Smooth muscle cell (in vitro differentiated cells): ENCODE data around the gene ZBTB16. TPM values are rescaled to one million over a fixed set of nuclear protein-coding genes. Genes with fewer than 3 reads are reported as not detected.

Experiments
- DNase-seq: peaks from one replicate; lab custom pipeline; 2025; ENCODE audit not compliant: unreplicated experiment; lab: John Stamatoyannopoulos, UW
- H2AFZ ChIP-seq: fragments of 200-600 bp; sonication (generic); 2 replicates; pipeline ENCODE4 v1.6.0; 2016; ENCODE audit warnings: antibody characterized with exemption, low read depth, mild to moderate bottlenecking
- H3F3A ChIP-seq: fragments of 200-600 bp; sonication (generic); 2 replicates; pipeline ENCODE4 v1.6.0; 2017; ENCODE audit warnings: antibody characterized with exemption, low read depth
- H3K27ac ChIP-seq: fragments of 200-600 bp; sonication (generic); 2 replicates; pipeline ENCODE4 v1.5.1; 2016; ENCODE audit warnings: low read depth, mild to moderate bottlenecking
- H3K27me3 ChIP-seq: fragments of 200-600 bp; sonication (generic); 2 replicates; pipeline ENCODE4 v1.6.1; 2016; ENCODE audit warnings: low read depth, mild to moderate bottlenecking
- H3K36me3 ChIP-seq: fragments of 200-600 bp; sonication (generic); 2 replicates; pipeline ENCODE4 v1.5.1; 2016; ENCODE audit warnings: low read depth
- H3K4me1 ChIP-seq: fragments of 200-600 bp; sonication (generic); 2 replicates; pipeline ENCODE4 v1.5.1; 2016; ENCODE audit warnings: low read depth
- H3K4me2 ChIP-seq: fragments of 200-600 bp; sonication (generic); 2 replicates; pipeline ENCODE4 v1.6.0; 2016; ENCODE audit warnings: mild to moderate bottlenecking
- H3K4me3 ChIP-seq: fragments of 200-600 bp; sonication (generic); 2 replicates; pipeline ENCODE4 v1.5.1; 2016; ENCODE audit warnings: mild to moderate bottlenecking
- H3K79me2 ChIP-seq: fragments of 200-600 bp; sonication (generic); 2 replicates; pipeline ENCODE4 v1.6.0; 2016; ENCODE audit warnings: low read depth, mild to moderate bottlenecking
- H3K9ac ChIP-seq: fragments of 200-600 bp; sonication (generic); 2 replicates; pipeline ENCODE4 v1.6.0; 2016; ENCODE audit warnings: low read depth
- H3K9me3 ChIP-seq: fragments of 200-600 bp; sonication (generic); replicated peaks from 2 replicates; pipeline ENCODE4 v1.5.1; 2016; ENCODE audit warnings: low read depth
- H4K20me1 ChIP-seq: fragments of 200-600 bp; sonication (generic); 2 replicates; pipeline ENCODE4 v1.6.0; 2016; ENCODE audit warnings: low read depth
- WGBS: methylation state at CpG from one replicate; pipeline ENCODE4 v1.1.7; 2016; ENCODE audit warnings: low lambda C conversion rate; 5-methylcytosine and 5-hydroxymethylcytosine counted together
- polyA plus RNA-seq: library from polyadenylated mRNA; unstranded; fragments of >200 nt; fragmentation: Nextera tagmentation; extraction: Ambion mirVana; gene quantifications from 2 replicates; pipeline ENCODE4 v1.2.1, GENCODE V29; 2016
- total RNA-seq: library from RNA; depleted of rRNA; stranded (reverse); fragments of >200 nt; gene quantifications from 2 replicates; pipeline ENCODE4 v1.2.3, GENCODE V29; 2014
- TF ChIP-seq, protein P1 (sequence below): fragments of 200-600 bp; sonication (generic); IDR thresholded peaks from 2 replicates; pipeline ENCODE4 v1.5.1; 2017; ENCODE audit warnings: borderline replicate concordance, mild to moderate bottlenecking, antibody characterized with exemption; ENCODE audit not compliant: insufficient read depth, poor library complexity, severe bottlenecking

Gene ZBTB16
- total and polyA plus RNA-seq, 2 experiments from 2014 or later, result not detected

DNA sequence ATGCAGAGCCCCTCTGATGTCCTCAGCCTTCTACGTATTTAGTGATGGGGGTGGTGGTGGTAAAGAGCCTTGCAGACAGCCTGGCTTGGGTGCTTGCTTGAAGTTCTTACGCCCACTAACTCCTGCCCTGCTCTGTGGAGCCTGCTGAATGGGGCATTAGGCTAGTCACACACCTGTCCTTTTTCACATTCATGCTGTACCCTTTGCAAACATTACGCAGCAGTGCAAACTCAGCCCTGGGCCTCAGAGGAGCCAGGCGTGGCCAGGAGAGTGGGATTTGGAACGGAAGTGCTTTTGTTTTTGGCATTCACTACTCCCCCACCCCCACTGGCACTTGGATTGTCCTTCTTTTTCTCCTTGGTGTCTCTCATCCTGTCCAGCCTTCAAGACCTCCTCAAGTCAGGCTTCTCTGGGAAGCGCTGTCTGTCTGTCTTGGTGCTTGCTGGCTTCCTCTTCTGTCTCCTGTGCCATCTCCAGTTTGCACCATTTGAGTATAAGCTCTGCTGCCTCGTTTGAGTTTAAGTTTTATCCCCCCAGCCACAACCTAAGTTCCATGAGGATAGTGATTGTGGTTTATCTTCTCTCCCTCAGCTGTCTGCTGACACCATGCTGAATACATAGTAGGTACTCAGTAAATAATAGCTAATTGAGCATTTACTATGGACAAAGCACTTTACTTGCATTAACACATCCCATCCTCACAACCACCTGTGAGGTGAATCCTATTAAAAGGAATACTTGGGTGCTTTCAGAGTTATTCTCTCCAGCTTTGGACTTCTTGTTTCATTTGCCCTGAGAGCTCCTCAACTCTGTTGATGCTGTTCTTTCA lies 26.7 kb downstream of the ZBTB16 start:
- H3K36me3 ChIP-seq, result no peaks in the 10 kb centered on the region
- no peak overlapping the region for H2AFZ ChIP-seq
- TF ChIP-seq, protein P1, sequence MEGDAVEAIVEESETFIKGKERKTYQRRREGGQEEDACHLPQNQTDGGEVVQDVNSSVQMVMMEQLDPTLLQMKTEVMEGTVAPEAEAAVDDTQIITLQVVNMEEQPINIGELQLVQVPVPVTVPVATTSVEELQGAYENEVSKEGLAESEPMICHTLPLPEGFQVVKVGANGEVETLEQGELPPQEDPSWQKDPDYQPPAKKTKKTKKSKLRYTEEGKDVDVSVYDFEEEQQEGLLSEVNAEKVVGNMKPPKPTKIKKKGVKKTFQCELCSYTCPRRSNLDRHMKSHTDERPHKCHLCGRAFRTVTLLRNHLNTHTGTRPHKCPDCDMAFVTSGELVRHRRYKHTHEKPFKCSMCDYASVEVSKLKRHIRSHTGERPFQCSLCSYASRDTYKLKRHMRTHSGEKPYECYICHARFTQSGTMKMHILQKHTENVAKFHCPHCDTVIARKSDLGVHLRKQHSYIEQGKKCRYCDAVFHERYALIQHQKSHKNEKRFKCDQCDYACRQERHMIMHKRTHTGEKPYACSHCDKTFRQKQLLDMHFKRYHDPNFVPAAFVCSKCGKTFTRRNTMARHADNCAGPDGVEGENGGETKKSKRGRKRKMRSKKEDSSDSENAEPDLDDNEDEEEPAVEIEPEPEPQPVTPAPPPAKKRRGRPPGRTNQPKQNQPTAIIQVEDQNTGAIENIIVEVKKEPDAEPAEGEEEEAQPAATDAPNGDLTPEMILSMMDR, result no peak
- H3K27me3 ChIP-seq, result peaks cover 19% of the 10 kb centered on the region
- no peaks in the 10 kb centered on the region for H4K20me1 ChIP-seq
- no peak overlapping the region for H3K4me2 ChIP-seq
- WGBS, result 80% methylated on average over 7 of the region's 7 CpGs
- no peak for DNase-seq
- H3K4me3 ChIP-seq, result no peak overlapping the region
- H3K27ac ChIP-seq, result no peak overlapping the region
- no peaks in the 10 kb centered on the region for H3F3A ChIP-seq
- H3K79me2 ChIP-seq, result no peaks in the 10 kb centered on the region
- H3K9me3 ChIP-seq, result no peaks in the 10 kb centered on the region
- H3K4me1 ChIP-seq, result peaks cover 32% of the 10 kb centered on the region
- H3K9ac ChIP-seq, result no peak overlapping the region

- peaks cover 19% of the 10 kb centered on the region for H3K27me3 ChIP-seq
- H3F3A ChIP-seq, result no peaks in the 10 kb centered on the region
- no peaks in the 10 kb centered on the region for H4K20me1 ChIP-seq
- H3K9me3 ChIP-seq, result no peaks in the 10 kb centered on the region
- H2AFZ ChIP-seq, result no peak overlapping the region
- 86% methylated on average over 5 of the region's 5 CpGs for WGBS
- H3K36me3 ChIP-seq, result no peaks in the 10 kb centered on the region
- H3K27ac ChIP-seq, result no peak overlapping the region
- DNase-seq, result no peak
- H3K4me3 ChIP-seq, result no peak overlapping the region
- TF ChIP-seq, protein P1, result no peak
- H3K9ac ChIP-seq, result no peak overlapping the region
- no peaks in the 10 kb centered on the region for H3K79me2 ChIP-seq
- peaks cover 36% of the 10 kb centered on the region for H3K4me1 ChIP-seq
- H3K4me2 ChIP-seq, result no peak overlapping the region
Measured at GRCh38 chr11:114087025-114087424, 27.5 kb downstream of the ZBTB16 start.

DNA sequence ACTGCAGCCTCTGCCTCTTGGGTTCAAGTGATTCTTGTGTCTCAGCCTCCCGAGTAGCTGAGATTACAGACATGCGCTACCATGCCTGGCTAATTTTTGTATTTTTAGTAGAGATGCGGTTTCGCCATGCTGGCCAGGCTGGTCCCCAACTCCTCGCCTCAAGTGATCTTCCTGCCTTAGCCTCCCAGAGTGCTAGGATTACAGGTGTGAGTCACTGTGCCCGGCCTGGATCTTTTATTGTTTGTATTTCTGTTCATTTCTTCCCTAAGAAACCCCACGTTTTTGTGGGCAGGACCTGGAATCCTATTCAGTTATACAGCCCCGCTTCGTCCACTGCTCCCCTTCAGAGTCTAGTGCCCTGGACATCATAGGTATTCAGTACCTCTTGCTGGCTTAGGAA lies 28.7 kb downstream of the ZBTB16 start:
- no peaks in the 10 kb centered on the region for H4K20me1 ChIP-seq
- no peak overlapping the region for H3K9ac ChIP-seq
- TF ChIP-seq, protein P1, result no peak
- no peak overlapping the region for H3K4me3 ChIP-seq
- 79% methylated on average over 9 of the region's 9 CpGs for WGBS
- H3K79me2 ChIP-seq, result no peaks in the 10 kb centered on the region
- peaks cover 40% of the 10 kb centered on the region for H3K4me1 ChIP-seq
- H3K4me2 ChIP-seq, result no peak overlapping the region
- no peak overlapping the region for H3K27ac ChIP-seq
- no peak overlapping the region for H2AFZ ChIP-seq
- DNase-seq, result no peak
- H3K9me3 ChIP-seq, result no peaks in the 10 kb centered on the region
- H3F3A ChIP-seq, result no peaks in the 10 kb centered on the region
- peaks cover 22% of the 10 kb centered on the region for H3K27me3 ChIP-seq
- H3K36me3 ChIP-seq, result no peaks in the 10 kb centered on the region

GRCh38 chr11:114088836-114089235 lies 29.3 kb downstream of the ZBTB16 start:
- Histone ChIP-seq H3K9ac (no peak overlapping the region), H4K20me1 (no peaks in the 10 kb centered on the region), H3K4me2 (no peak overlapping the region), H3K4me3 (no peak overlapping the region), H3K4me1 (peaks cover 40% of the 10 kb centered on the region), H3K36me3 (no peaks in the 10 kb centered on the region), H3K79me2 (no peaks in the 10 kb centered on the region), H2AFZ (no peak overlapping the region), H3K9me3 (no peaks in the 10 kb centered on the region), H3K27ac (no peak overlapping the region), H3K27me3 (peaks cover 22% of the 10 kb centered on the region), H3F3A (no peaks in the 10 kb centered on the region)
- TF ChIP-seq, protein P1, result no peak
- WGBS, result 95% methylated on average over 7 of the region's 7 CpGs
- no peak for DNase-seq
